GM19463 (cell line): ENCODE data around the gene JPH2.

Experiments
- ATAC-seq: cut with Tn5 transposase; IDR thresholded peaks from one replicate; pipeline ENCODE4 v1.9.1; 2021; ENCODE audit warnings: mild to moderate bottlenecking, moderate library complexity; ENCODE audit not compliant: unreplicated experiment

The JPH2 gene

GRCh38 chr20:44126445-44126844, 60.5 kb downstream of the JPH2 start:
- ATAC-seq: no peak

DNA sequence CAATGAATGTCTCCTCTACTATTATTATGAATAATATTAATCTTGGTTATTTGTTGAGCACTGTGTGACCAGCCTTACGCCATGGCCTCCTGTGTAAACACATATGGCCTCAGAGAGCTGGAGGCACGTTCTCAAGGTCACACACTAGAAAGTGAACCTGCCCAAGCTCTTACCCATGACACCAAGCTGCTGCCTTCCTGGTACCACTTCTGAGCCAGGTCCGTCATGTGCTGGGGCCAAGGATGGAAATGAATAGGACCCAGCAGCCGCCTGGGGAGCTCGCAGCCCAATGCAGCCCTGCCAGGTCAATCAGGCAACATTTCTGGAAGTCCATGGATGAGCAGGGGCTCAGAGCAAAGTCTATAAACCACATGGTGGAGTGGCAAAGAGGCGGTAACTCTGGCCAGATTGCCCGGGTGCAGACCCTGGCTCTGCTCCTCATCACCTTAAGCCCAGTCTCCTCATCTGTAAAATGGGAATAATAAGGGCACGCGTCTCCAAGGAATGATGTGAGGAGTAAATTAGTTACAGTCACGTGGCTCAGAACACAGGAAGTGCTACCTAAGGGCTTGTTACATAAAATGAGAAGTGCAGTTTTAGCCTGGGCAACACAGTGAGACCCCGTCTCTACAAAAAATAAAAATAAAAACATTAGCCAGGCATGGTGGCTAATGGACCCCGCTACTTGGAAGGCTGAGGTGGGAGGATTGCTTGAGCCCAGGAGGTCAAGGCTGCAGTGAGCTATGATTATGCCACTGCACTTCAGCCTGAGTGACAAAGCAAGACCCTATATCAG, 61.5 kb downstream of the JPH2 start:
- no peak for ATAC-seq

DNA sequence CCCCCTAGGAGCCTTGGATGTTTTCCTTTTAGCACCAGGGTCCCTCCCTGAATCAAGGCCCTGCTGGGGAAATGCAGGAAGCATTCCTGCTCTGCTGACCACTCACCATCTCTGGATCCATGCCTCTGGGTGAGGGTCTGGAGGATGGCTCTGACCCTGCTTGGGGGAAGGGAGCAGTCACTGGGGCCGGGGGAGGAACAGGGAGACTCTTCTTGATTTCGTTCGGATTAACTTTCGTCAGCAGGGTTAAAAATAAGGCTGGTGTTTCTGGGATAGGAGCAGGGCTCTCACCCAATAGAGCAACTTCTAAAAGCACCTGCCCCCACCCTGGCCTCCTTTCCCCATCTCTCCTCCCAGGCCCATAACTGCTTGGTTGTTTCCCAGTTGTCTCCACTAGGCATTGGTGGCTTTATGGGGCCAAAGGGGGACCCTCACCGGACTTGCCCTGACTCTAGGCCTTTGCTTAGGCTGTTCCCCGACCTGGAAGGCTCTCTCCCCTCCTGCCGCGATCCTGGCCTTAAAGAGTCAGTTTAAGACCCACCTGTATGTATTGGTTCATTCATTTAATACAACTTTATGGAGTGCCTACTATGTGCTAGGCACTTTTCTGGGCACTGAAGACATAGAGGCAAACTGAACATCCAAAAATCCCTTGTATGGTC, 63.0 kb downstream of the JPH2 start:
- ATAC-seq: no peak

DNA sequence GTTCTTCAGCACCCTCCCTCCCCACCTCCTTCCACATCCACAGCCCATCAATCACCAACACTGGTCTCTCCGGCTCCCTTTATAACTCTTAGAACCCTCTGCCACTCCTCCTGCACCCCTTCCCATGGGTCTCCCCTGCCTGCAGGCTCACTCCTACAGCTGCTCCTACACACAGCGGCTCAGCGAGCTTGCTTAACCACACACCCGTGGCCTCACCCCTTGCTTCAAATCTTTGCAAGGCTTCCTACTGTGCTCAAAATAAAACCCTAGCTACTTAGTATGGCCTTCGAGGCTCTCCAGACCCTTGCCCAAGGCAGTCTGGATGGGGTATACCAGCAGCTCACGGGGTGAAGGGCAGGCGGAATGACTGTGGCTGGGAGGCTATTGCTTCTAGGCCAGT, 63.7 kb downstream of the JPH2 start:
- no peak for ATAC-seq

DNA sequence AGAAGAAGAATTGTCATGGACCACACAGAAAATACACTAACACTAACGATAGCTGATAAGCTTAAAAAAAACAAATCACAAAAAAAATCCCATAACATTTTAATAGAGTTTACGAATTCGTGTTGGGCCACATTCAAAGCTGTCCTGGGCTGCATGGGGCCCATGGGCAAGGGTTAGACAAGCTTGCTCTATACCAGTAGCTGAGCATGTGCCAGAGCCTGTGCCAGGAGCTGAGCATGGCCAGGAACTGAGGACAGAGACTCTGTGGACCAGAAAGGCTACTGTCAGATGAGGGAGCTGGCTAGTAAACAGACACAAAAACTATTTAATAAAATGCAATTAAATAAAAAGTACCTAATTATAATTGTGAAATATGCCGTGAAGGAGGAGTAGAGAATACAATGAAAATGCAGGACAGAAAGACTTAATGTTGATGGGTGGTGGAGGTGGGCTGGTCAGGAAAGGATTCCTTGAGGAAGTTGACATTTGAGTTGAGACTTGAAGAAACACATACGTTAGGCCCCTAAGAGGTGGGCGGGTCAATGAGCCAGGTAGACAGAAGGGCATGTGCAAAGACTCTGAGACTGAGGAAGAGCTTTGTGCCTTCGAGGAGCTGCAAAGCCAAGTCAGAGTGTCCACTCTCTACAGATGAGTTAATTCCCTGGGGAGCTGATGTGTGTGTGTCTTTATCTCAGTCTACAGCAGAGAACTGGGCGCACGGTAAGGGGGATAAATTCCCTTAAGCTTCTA, 66.1 kb downstream of the JPH2 start:
- ATAC-seq: no peak

GRCh38 chr20:44118185-44119033, 68.6 kb downstream of the JPH2 start:
- ATAC-seq: no peak

- no peak for ATAC-seq
Observed at GRCh38 chr20:44117296-44118184, 69.4 kb downstream of the JPH2 start.

- no peak for ATAC-seq
Observed at GRCh38 chr20:44115762-44116644, 71.0 kb downstream of the JPH2 start.

GRCh38 chr20:44115181-44115580, 71.8 kb downstream of the JPH2 start:
- no peak for ATAC-seq

- ATAC-seq: no peak
Observed at GRCh38 chr20:44113618-44114376, 73.2 kb downstream of the JPH2 start.

- ATAC-seq: no peak
Observed at GRCh38 chr20:44112889-44113617, 73.9 kb downstream of the JPH2 start.

DNA sequence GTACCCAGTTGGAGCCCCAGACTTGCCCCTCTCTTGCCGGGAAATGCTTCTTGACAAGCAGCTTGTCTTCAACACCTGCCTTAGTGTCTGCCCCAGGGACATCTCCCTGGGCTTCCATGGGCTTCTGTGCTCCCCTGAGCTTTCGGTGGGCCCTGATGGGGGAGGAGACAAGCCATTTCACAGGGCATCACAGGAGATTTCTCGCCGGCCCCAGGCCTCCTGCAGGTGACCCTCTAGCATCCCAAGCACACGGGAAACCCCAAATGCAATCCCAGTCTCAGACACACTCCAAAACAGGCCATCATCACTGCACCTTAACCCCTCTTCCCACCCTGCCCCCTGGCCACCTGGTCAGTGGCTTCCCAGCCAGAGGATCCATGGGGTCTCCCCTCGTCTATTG, 74.5 kb downstream of the JPH2 start:
- no peak for ATAC-seq

- no peak for ATAC-seq
Observed at GRCh38 chr20:44111712-44112335, 75.2 kb downstream of the JPH2 start.

GRCh38 chr20:44110816-44111568, 76.0 kb downstream of the JPH2 start:
- ATAC-seq: no peak

- ATAC-seq: no peak
Observed at GRCh38 chr20:44109951-44110361, 77.0 kb downstream of the JPH2 start.

DNA sequence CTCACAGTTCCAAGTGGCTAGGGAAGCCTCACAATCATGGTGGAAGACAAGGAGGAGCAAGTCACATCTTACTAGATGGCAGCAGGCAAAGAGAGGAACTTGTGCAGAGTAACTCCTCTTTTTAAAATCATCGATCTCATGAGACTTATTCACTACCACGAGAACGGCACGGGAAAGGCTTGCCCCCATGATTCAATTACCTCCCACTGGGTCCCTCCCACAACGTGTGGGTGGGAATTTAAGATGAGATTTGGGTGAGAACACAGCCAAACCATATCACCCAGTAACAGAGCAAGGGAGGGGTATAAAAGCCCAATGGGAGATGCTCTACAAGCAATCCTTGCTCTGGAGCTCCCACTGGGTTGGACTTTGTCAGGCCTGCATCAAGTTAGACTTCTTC, 80.4 kb downstream of the JPH2 start:
- no peak for ATAC-seq
